Measurements from ENCODE around the gene PRAME. TPM values are rescaled to one million over a fixed set of nuclear protein-coding genes. Genes with fewer than 3 reads are reported as not detected.
A peak's percentile ranks its signal among the peaks of the same experiment; 100 is the strongest.

Gene PRAME
- total RNA-seq, 1 donor = 0.36 TPM

- no peak overlapping the region for H3K4me3 ChIP-seq (ENCODE audit: insufficient read depth, low read length)
- H4K20me1 ChIP-seq (ENCODE audit: insufficient read depth, low read length) = no peaks in the 10 kb centered on the region
- DNase-seq (ENCODE audit: insufficient read length, low spot score, missing footprints) = no peak
- TF ChIP-seq CTCF (IDR thresholded peaks at IDR 0.05; ENCODE audit: extremely low read depth, low read depth, low read length) = peak; percentile 14
- no peaks in the 10 kb centered on the region for H3K9me3 ChIP-seq (ENCODE audit: low read depth, low read length)
- H2AFZ ChIP-seq (ENCODE audit: low read length) = no peak overlapping the region
- H3K4me1 ChIP-seq (ENCODE audit: insufficient read depth, low read length) = no peaks in the 10 kb centered on the region
- H3K79me2 ChIP-seq (ENCODE audit: insufficient read depth, low read length) = no peaks in the 10 kb centered on the region
- peaks cover 12% of the 10 kb centered on the region for H3K27me3 ChIP-seq (ENCODE audit: insufficient read depth, low read length)
- H3K27ac ChIP-seq (ENCODE audit: low read depth, low read length) = no peak overlapping the region
- no peak overlapping the region for H3K4me2 ChIP-seq (ENCODE audit: insufficient read depth, low read length)
- no peaks in the 10 kb centered on the region for H3K36me3 ChIP-seq (ENCODE audit: insufficient read depth, low read length)
Measured at GRCh38 chr22:22591348-22592299, 32.6 kb upstream of the PRAME start.

- H3K9me3 ChIP-seq (ENCODE audit: low read depth, low read length) = no peaks in the 10 kb centered on the region
- no peaks in the 10 kb centered on the region for H3K79me2 ChIP-seq (ENCODE audit: insufficient read depth, low read length)
- no peak overlapping the region for H3K4me2 ChIP-seq (ENCODE audit: insufficient read depth, low read length)
- H3K4me1 ChIP-seq (ENCODE audit: insufficient read depth, low read length) = no peaks in the 10 kb centered on the region
- H2AFZ ChIP-seq (ENCODE audit: low read length) = no peak overlapping the region
- DNase-seq (ENCODE audit: insufficient read length, low spot score, missing footprints) = no peak
- H3K4me3 ChIP-seq (ENCODE audit: insufficient read depth, low read length) = no peak overlapping the region
- no peaks in the 10 kb centered on the region for H3K36me3 ChIP-seq (ENCODE audit: insufficient read depth, low read length)
- H3K27ac ChIP-seq (ENCODE audit: low read depth, low read length) = no peak overlapping the region
- TF ChIP-seq CTCF (IDR thresholded peaks at IDR 0.05; ENCODE audit: extremely low read depth, low read depth, low read length) = no peak
- H3K27me3 ChIP-seq (ENCODE audit: insufficient read depth, low read length) = peaks cover 12% of the 10 kb centered on the region
- no peaks in the 10 kb centered on the region for H4K20me1 ChIP-seq (ENCODE audit: insufficient read depth, low read length)
Measured at GRCh38 chr22:22590136-22590891, 31.2 kb upstream of the PRAME start.

GRCh38 chr22:22588485-22589164 is 29.6 kb upstream of the PRAME start:
- Histone ChIP-seq H3K27me3 (ENCODE audit: insufficient read depth, low read length) (peaks cover 12% of the 10 kb centered on the region), H4K20me1 (ENCODE audit: insufficient read depth, low read length) (no peaks in the 10 kb centered on the region), H3K4me1 (ENCODE audit: insufficient read depth, low read length) (no peaks in the 10 kb centered on the region), H3K4me3 (ENCODE audit: insufficient read depth, low read length) (no peak overlapping the region), H3K27ac (ENCODE audit: low read depth, low read length) (no peak overlapping the region), H3K9me3 (ENCODE audit: low read depth, low read length) (no peaks in the 10 kb centered on the region), H2AFZ (ENCODE audit: low read length) (no peak overlapping the region), H3K4me2 (ENCODE audit: insufficient read depth, low read length) (no peak overlapping the region), H3K79me2 (ENCODE audit: insufficient read depth, low read length) (no peaks in the 10 kb centered on the region), H3K36me3 (ENCODE audit: insufficient read depth, low read length) (no peaks in the 10 kb centered on the region)
- no peak for TF ChIP-seq CTCF (IDR thresholded peaks at IDR 0.05; ENCODE audit: extremely low read depth, low read depth, low read length)
- DNase-seq (ENCODE audit: insufficient read length, low spot score, missing footprints) = no peak
